Endothelial cell of umbilical vein (primary cell): ENCODE measurements around the gene KLF16. TPM values are rescaled to one million over a fixed set of nuclear protein-coding genes. Genes with fewer than 3 reads are reported as not detected.

Source experiments
- BruUV-seq: library from RNA; stranded (reverse); fragments of 400-500 nt; replicated peaks from 2 replicates; lab custom pipeline; 2021; lab: Mats Ljungman, UMichigan
- CTCF ChIA-PET: fragments of 300-600, 350-600 bp; sonication (Branson Sonifier 250); formaldehyde crosslinking; loops from one replicate; lab custom pipeline; 2021; ENCODE audit warnings: antibody characterized with exemption, inconsistent platforms; lab: Charles Lee
- POLR2A ChIA-PET: fragments of 300-600, 350-600 bp; sonication (Branson Sonifier 250); formaldehyde crosslinking; loops from one replicate; lab custom pipeline; 2021; ENCODE audit warnings: antibody characterized with exemption, inconsistent platforms; lab: Charles Lee
- DNase-seq: peaks from one replicate; pipeline ENCODE4 v3.0.0-alpha.2; 2011; ENCODE audit warnings: low read depth, low spot score
- FAIRE-seq: peaks from 2 replicates; lab custom pipeline; 2011; peaks lifted over from hg19 to GRCh38; lab: Jason Lieb, UNC
- H2AFZ ChIP-seq: 2 replicates; pipeline ENCODE4 v1.6.0; 2012; ENCODE audit warnings: low read depth, low read length, control low read depth, inconsistent platforms
- H3K27ac ChIP-seq: 2 replicates; pipeline ENCODE4 v1.5.1; 2011; ENCODE audit warnings: low read depth, mild to moderate bottlenecking, control low read depth, low read length, moderate library complexity; ENCODE audit not compliant: insufficient read depth
- H3K27me3 ChIP-seq, 2 experiments: 2 replicates each; pipeline versions ENCODE4 v1.6.0 to v1.6.1; 2011; ENCODE audit warnings: low read length in 2 of 2, mixed read lengths in 1 of 2; ENCODE audit not compliant: control insufficient read depth in 2 of 2, insufficient read depth in 2 of 2
- H3K36me3 ChIP-seq, 2 experiments: 2 replicates in 1 of 2; 3 replicates in 1 of 2; pipeline ENCODE4 v1.5.1; 2011; ENCODE audit warnings: low read length in 2 of 2, mild to moderate bottlenecking in 1 of 2, moderate library complexity in 1 of 2; ENCODE audit not compliant: control insufficient read depth in 2 of 2, insufficient read depth in 2 of 2; ENCODE audit errors: extremely low read depth in 1 of 2
- H3K4me1 ChIP-seq: 3 replicates; pipeline ENCODE4 v1.5.1; 2011; ENCODE audit warnings: mild to moderate bottlenecking, low read length; ENCODE audit not compliant: control insufficient read depth, insufficient read depth; ENCODE audit errors: extremely low read depth
- H3K4me2 ChIP-seq: 2 replicates; pipeline ENCODE4 v1.6.1; 2011; ENCODE audit warnings: low read length, control low read depth, mixed read lengths; ENCODE audit not compliant: insufficient read depth
- H3K4me3 ChIP-seq, 3 experiments: fragments of 200-600 bp in 1 of 3; sonication (generic), shearing (Covaris generic) in 1 of 3; replicated peaks in 1 of 3; 2 replicates each; pipeline ENCODE4 v1.5.1; 2011 to 2016; ENCODE audit warnings: control low read depth in 3 of 3, low read length in 3 of 3, mild to moderate bottlenecking in 2 of 3, inconsistent platforms in 1 of 3, low read depth in 1 of 3, moderate library complexity in 1 of 3; ENCODE audit not compliant: insufficient read depth in 1 of 3
- H3K79me2 ChIP-seq: 2 replicates; pipeline ENCODE4 v1.6.0; 2012; ENCODE audit warnings: low read length, inconsistent platforms; ENCODE audit not compliant: control insufficient read depth, insufficient read depth
- H3K9ac ChIP-seq: replicated peaks from 2 replicates; pipeline ENCODE3; 2011; ENCODE audit warnings: low read length, control low read depth; ENCODE audit not compliant: insufficient read depth; ENCODE audit errors: extremely low read depth
- H3K9me1 ChIP-seq: replicated peaks from 3 replicates; pipeline ENCODE4 v1.6.0; 2011; ENCODE audit warnings: mild to moderate bottlenecking, low read length; ENCODE audit not compliant: control insufficient read depth, insufficient read depth; ENCODE audit errors: extremely low read depth
- H3K9me3 ChIP-seq: replicated peaks from 2 replicates; pipeline ENCODE4 v1.5.1; 2012; ENCODE audit warnings: low read length, inconsistent platforms; ENCODE audit not compliant: control insufficient read depth, insufficient read depth
- H4K20me1 ChIP-seq: replicated peaks from 2 replicates; pipeline ENCODE3; 2011; ENCODE audit warnings: mild to moderate bottlenecking, low read length; ENCODE audit not compliant: control insufficient read depth, insufficient read depth; ENCODE audit errors: extremely low read depth
- CTCF ChIP-seq, 2 donors: IDR thresholded peaks; 1 replicate in 1 of 2; 2 replicates in 1 of 2; pipeline ENCODE4 v1.5.1; 2011; ENCODE audit warnings: low read length in 2 of 2, mild to moderate bottlenecking in 2 of 2, moderate library complexity in 2 of 2, control low read depth in 1 of 2, inconsistent platforms in 1 of 2, low read depth in 1 of 2; ENCODE audit not compliant: insufficient read depth in 1 of 2; ENCODE audit errors: extremely low read depth in 1 of 2
- EZH2 ChIP-seq: IDR thresholded peaks from 2 replicates; pipeline ENCODE4 v1.6.1; 2012; ENCODE audit warnings: borderline replicate concordance, low read depth, mild to moderate bottlenecking, moderate library complexity, low read length, inconsistent platforms; ENCODE audit not compliant: severe bottlenecking
- FOS ChIP-seq: IDR thresholded peaks from 2 replicates; pipeline ENCODE4 v1.6.1; 2011; ENCODE audit warnings: mild to moderate bottlenecking, low read length, moderate library complexity, borderline replicate concordance; ENCODE audit not compliant: insufficient read depth
- GATA2 ChIP-seq: IDR thresholded peaks from 2 replicates; pipeline ENCODE4 v1.7.0; 2011; ENCODE audit warnings: low read depth, mild to moderate bottlenecking, moderate library complexity, mixed read lengths, low read length; ENCODE audit not compliant: insufficient read length, insufficient read depth
- JUN ChIP-seq: IDR thresholded peaks from 2 replicates; pipeline ENCODE4 v1.6.1; 2011; ENCODE audit warnings: borderline replicate concordance, low read depth; ENCODE audit not compliant: insufficient read length, insufficient read depth
- MAX ChIP-seq: IDR thresholded peaks from 2 replicates; pipeline ENCODE4 v1.6.1; 2011; ENCODE audit not compliant: insufficient read depth, insufficient read length
- MYC ChIP-seq: IDR thresholded peaks from one replicate; pipeline ENCODE4 v1.6.1; 2011; ENCODE audit warnings: mild to moderate bottlenecking, low read depth, low read length
- POLR2A ChIP-seq: IDR thresholded peaks from 2 replicates; pipeline ENCODE4 v1.6.1; 2012; ENCODE audit warnings: low read depth, mild to moderate bottlenecking, control low read depth, low read length
- POLR2AphosphoS5 ChIP-seq: IDR thresholded peaks from 2 replicates; pipeline ENCODE4 v1.6.1; 2012; ENCODE audit warnings: low read depth, mild to moderate bottlenecking, control low read depth, low read length, moderate library complexity; ENCODE audit not compliant: insufficient read depth
- dilution Hi-C: fragments of 300-500 bp; cut with MboI; formaldehyde crosslinking; loops from one replicate; pipeline ENCODE4 v1.15.0; 2019; ENCODE audit warnings: low sequenced_read_pairs; ENCODE audit not compliant: extremely low pct_ligation_motif_present
- intact Hi-C: fragments of 100-400 bp; cut with micrococcal nuclease; formaldehyde crosslinking; loops from one replicate; pipeline ENCODE4 v1.10.0; 2022
- polyA plus RNA-seq, 4 experiments: library from polyadenylated mRNA; depleted of rRNA in 3 of 4; stranded (reverse) in 3 of 4; unstranded in 1 of 4; fragments of >200 nt; gene quantifications; 2 replicates each; pipeline versions ENCODE4 v1.2.1 to v1.2.3, GENCODE V29; 2011 to 2012; ENCODE audit warnings: missing spikeins in 1 of 4
- total RNA-seq: library from RNA; stranded (reverse); gene quantifications from 2 replicates; pipeline ENCODE4 v1.2.3, GENCODE V29; 2021

The KLF16 gene
- total and polyA plus RNA-seq, 2 donors (not counting 3 experiments of a cell fraction or from before 2014, with no cell fraction given): 11.6 to 36.6 TPM

GRCh38 chr19:1851654-1852580 is 11.5 kb downstream of the KLF16 start:
- no peaks in the 10 kb centered on the region for H4K20me1 ChIP-seq
- no peak overlapping the region for H3K4me3 ChIP-seq
- DNase-seq (no peak), FAIRE-seq (no peak)
- no peak for TF ChIP-seq MYC
- H3K79me2 ChIP-seq: peaks cover 45% of the 10 kb centered on the region
- H3K4me1 ChIP-seq: peaks cover 25% of the 10 kb centered on the region
- dilution Hi-C loops: no loop called here
- no peaks in the 10 kb centered on the region for H3K9me1 ChIP-seq
- H3K9ac ChIP-seq: no peak overlapping the region
- no peak overlapping the region for H3K4me2 ChIP-seq
- no peaks in the 10 kb centered on the region for H3K9me3 ChIP-seq
- BruUV-seq: no TSS peak
- intact Hi-C loops: no loop called here
- ChIA-PET CTCF (interaction anchor here (1.8 kb wide), 1 partner anchor 14 kb away, joined by 8 read pairs; no protein-coding TSS in a partner anchor), POLR2A (no interaction called here)
- H3K27ac ChIP-seq: no peak overlapping the region
- no peaks in the 10 kb centered on the region for H3K27me3 ChIP-seq
- no peaks in the 10 kb centered on the region for H3K36me3 ChIP-seq
- H2AFZ ChIP-seq: no peak overlapping the region

GRCh38 chr19:1850809-1851653 is 12.3 kb downstream of the KLF16 start:
- H3K4me3 ChIP-seq: no peak overlapping the region
- TF ChIP-seq EZH2 (no peak), GATA2 (no peak), FOS (no peak), MAX (no peak), POLR2A (no peak), MYC (no peak), POLR2AphosphoS5 (no peak), CTCF (IDR thresholded peaks at IDR 0.05; ENCODE audit: extremely low read depth in 1 of 2, insufficient read depth in 1 of 2, low read depth in 1 of 2, low read length in 2 of 2) (no peak), JUN (no peak)
- ChIA-PET POLR2A (no interaction called here), CTCF (no interaction called here)
- dilution Hi-C loops: no loop called here
- no peak for DNase-seq
- H3K9me3 ChIP-seq: no peaks in the 10 kb centered on the region
- H3K9me1 ChIP-seq: no peaks in the 10 kb centered on the region
- no peak overlapping the region for H3K9ac ChIP-seq
- intact Hi-C loops: no loop called here
- no peaks in the 10 kb centered on the region for H3K27me3 ChIP-seq
- no peak overlapping the region for H3K4me2 ChIP-seq
- no peak overlapping the region for H3K27ac ChIP-seq
- H2AFZ ChIP-seq: no peak overlapping the region
- no peaks in the 10 kb centered on the region for H4K20me1 ChIP-seq
- no peaks in the 10 kb centered on the region for H3K36me3 ChIP-seq
- FAIRE-seq: no peak
- BruUV-seq: no TSS peak
- H3K4me1 ChIP-seq: peaks cover 21% of the 10 kb centered on the region
- H3K79me2 ChIP-seq: peaks cover 45% of the 10 kb centered on the region
